Measurements from ENCODE around the gene WDR72. TPM values are rescaled to one million over a fixed set of nuclear protein-coding genes. Genes with fewer than 3 reads are reported as not detected.

The WDR72 gene
- total and polyA plus RNA-seq, 4 donors, result 6.1 to 55.4 (median 17.0) TPM

DNA sequence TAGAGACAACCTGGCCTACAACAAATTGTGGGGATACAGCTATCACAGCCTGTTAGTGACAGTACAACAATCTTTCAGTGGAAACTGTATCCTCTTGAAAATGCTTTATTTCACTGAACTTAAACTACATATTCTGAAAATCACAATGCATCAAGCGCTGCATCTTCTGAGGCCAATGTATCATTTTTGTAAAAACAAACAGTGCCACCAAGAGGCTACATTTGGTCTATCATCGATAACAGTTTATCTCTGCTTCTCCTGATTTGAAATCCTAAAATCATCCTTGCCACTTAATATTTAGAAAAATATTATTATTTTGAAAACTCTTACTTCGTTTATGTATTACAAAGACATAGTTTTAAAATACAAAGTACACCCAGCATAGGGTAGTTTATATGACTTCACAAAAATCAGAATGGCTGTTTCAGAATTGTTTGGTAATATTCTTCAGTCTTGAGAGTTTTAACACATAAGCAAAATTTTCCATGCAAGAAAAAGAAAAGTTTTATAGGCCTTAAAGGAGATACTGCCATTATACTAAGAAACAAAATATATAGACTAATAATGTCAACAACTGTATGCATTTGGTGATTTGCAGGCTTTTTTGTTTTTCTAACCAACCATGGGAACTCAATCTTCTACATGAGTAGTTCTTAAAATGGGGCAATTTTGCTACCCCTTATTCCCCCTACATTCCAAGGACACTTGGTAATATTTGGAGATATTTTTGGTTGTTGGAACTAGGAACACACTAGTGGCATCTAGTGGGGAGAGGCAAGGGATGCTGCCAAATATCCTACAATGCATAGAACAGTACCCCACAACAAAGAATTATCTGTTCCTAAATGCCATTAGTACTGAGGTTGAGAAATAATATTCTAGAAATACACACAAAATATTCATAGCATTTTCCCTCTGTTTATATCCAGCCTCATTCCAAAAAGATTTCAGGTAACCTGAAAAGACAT is 42.3 kb downstream of the WDR72 start:
- Histone ChIP-seq H3K4me1 (ENCODE audit: control insufficient read depth in 4 of 4, insufficient read depth in 4 of 4, low read length in 3 of 4) (peaks cover 9 to 34% (median 15%) of the 10 kb centered on the region in 4 donors), H3K36me3 (ENCODE audit: control insufficient read depth in 4 of 4, insufficient read depth in 3 of 4, low read depth in 1 of 4, low read length in 3 of 4) (no peaks in the 10 kb centered on the region), H3K27ac (ENCODE audit: low read depth in 1 of 2, low read length in 2 of 2) (no peak overlapping the region), H3K27me3 (ENCODE audit: control insufficient read depth in 4 of 4, insufficient read depth in 4 of 4, low read length in 3 of 4) (no peaks in the 10 kb centered on the region), H3K4me3 (ENCODE audit: low read depth in 1 of 3, low read length in 3 of 3) (no peak overlapping the region), H3K9ac (ENCODE audit: low read depth in 1 of 2, low read length in 2 of 2) (no peak overlapping the region), H3K9me3 (ENCODE audit: control insufficient read depth in 4 of 4, low read length in 3 of 4) (no peaks in the 10 kb centered on the region)
- WGBS, result 13% methylated on average over 3 of the region's 3 CpGs
- no peak for DNase-seq (ENCODE audit: low spot score)
- TF ChIP-seq YY1 (IDR thresholded peaks at IDR 0.05) (peak; percentile 30), RAD21 (IDR thresholded peaks at IDR 0.05) (peak; percentile 80 to 81), HNF4A (conservative IDR thresholded peaks at IDR 0.05) (peak in 1 of 2 donors; percentile 17)
- TF ChIP-seq, protein P1, sequence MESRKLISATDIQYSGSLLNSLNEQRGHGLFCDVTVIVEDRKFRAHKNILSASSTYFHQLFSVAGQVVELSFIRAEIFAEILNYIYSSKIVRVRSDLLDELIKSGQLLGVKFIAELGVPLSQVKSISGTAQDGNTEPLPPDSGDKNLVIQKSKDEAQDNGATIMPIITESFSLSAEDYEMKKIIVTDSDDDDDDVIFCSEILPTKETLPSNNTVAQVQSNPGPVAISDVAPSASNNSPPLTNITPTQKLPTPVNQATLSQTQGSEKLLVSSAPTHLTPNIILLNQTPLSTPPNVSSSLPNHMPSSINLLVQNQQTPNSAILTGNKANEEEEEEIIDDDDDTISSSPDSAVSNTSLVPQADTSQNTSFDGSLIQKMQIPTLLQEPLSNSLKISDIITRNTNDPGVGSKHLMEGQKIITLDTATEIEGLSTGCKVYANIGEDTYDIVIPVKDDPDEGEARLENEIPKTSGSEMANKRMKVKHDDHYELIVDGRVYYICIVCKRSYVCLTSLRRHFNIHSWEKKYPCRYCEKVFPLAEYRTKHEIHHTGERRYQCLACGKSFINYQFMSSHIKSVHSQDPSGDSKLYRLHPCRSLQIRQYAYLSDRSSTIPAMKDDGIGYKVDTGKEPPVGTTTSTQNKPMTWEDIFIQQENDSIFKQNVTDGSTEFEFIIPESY (IDR thresholded peaks at IDR 0.05), result no peak
- TF ChIP-seq, protein P2, sequence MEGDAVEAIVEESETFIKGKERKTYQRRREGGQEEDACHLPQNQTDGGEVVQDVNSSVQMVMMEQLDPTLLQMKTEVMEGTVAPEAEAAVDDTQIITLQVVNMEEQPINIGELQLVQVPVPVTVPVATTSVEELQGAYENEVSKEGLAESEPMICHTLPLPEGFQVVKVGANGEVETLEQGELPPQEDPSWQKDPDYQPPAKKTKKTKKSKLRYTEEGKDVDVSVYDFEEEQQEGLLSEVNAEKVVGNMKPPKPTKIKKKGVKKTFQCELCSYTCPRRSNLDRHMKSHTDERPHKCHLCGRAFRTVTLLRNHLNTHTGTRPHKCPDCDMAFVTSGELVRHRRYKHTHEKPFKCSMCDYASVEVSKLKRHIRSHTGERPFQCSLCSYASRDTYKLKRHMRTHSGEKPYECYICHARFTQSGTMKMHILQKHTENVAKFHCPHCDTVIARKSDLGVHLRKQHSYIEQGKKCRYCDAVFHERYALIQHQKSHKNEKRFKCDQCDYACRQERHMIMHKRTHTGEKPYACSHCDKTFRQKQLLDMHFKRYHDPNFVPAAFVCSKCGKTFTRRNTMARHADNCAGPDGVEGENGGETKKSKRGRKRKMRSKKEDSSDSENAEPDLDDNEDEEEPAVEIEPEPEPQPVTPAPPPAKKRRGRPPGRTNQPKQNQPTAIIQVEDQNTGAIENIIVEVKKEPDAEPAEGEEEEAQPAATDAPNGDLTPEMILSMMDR (IDR thresholded peaks at IDR 0.05; ENCODE audit: low read depth, low read length, missing input control), result peak; percentile 48

DNA sequence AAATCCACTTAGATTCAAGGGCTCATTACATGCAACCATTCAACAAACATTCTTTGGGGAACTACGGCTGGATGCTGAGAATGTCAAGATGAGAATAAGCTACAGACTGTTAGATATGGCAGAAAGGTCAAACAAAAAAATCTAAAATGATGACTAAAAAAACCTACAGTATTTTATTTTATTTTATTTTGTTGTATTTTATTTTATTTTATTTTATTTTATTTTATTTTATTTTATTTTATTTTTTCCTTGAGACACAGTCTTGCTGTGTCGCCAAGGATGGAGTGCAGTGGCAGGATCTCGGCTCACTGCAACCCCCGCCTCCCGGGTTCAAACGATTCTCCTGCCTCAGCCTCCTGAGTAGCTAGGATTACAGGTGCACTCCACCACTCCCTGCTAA is 46.2 kb downstream of the WDR72 start:
- Histone ChIP-seq H3K9me3 (ENCODE audit: control insufficient read depth in 4 of 4, low read length in 3 of 4) (no peaks in the 10 kb centered on the region), H3K27me3 (ENCODE audit: control insufficient read depth in 4 of 4, insufficient read depth in 4 of 4, low read length in 3 of 4) (no peaks in the 10 kb centered on the region), H3K4me1 (ENCODE audit: control insufficient read depth in 4 of 4, insufficient read depth in 4 of 4, low read length in 3 of 4) (peaks cover 2 to 38% (median 10%) of the 10 kb centered on the region in 4 donors), H3K4me3 (ENCODE audit: low read depth in 1 of 3, low read length in 3 of 3) (no peak overlapping the region), H3K27ac (ENCODE audit: low read depth in 1 of 2, low read length in 2 of 2) (no peak overlapping the region), H3K36me3 (ENCODE audit: control insufficient read depth in 4 of 4, insufficient read depth in 3 of 4, low read depth in 1 of 4, low read length in 3 of 4) (no peaks in the 10 kb centered on the region), H3K9ac (ENCODE audit: low read depth in 1 of 2, low read length in 2 of 2) (no peak overlapping the region)
- WGBS, result 94% methylated on average over 6 of the region's 6 CpGs
- no peak for TF ChIP-seq SP1 (IDR thresholded peaks at IDR 0.05)
- TF ChIP-seq, protein P1 (IDR thresholded peaks at IDR 0.05), result no peak
- TF ChIP-seq JUND (IDR thresholded peaks at IDR 0.05), result no peak
- TF ChIP-seq YY1 (IDR thresholded peaks at IDR 0.05), result no peak
- TF ChIP-seq, protein P3, sequence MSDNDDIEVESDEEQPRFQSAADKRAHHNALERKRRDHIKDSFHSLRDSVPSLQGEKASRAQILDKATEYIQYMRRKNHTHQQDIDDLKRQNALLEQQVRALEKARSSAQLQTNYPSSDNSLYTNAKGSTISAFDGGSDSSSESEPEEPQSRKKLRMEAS (IDR thresholded peaks at IDR 0.05), result no peak
- TF ChIP-seq HNF4A (conservative IDR thresholded peaks at IDR 0.05), result no peak
- no peak for TF ChIP-seq TAF1 (conservative IDR thresholded peaks at IDR 0.05)
- DNase-seq (ENCODE audit: low spot score), result no peak

Data from liver (tissue), 9 donors.